Measurements from ENCODE around the gene EPHB6. TPM values are rescaled to one million over a fixed set of nuclear protein-coding genes. Genes with fewer than 3 reads are reported as not detected.

Gene EPHB6
- total and polyA plus RNA-seq, 7 experiments from 2014 or later: 9.8 to 110 (median 65.7) TPM

DNA sequence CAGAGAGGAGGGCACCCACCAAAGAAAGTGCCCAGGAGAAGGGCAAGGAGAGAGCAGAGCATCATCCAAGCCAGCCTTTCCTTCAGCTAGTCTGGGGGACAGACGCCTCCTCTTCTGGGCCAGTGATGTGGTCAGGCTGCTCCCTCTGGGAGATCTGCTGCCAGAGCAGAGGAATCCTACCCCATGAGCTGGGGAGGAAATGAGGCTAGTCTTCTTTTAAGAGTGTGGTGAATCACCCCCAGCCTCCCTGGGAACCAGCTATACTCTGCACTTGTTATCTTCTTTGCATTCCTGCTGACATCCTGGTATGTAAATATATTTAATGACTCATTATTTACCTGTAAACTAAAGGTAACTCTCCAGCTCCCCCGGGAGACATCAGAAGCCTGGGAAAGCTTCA is 41.6 kb upstream of the EPHB6 start:
- ChIA-PET POLR2A (interaction anchor here (0.9 to 33.1 kb wide), 28 partner anchors 6 to 493 kb away, joined by 3 to 5102 read pairs (median 6); partner anchors contain the start of gene EPHB6), CTCF (interaction anchor here (0.7 to 9.0 kb wide), 22 partner anchors 19 to 510 kb away, joined by 3 to 314 read pairs (median 4); partner anchors contain the start of gene EPHB6)
- DNase-seq (peak in 2 of 9 donors; percentile 23), ATAC-seq (no peak)
- Histone ChIP-seq H3K27ac (ENCODE audit: low read depth, low read length) (peak overlapping the region; percentile 98), H3K36me3 (ENCODE audit: control insufficient read depth in 2 of 3, insufficient read depth in 3 of 3, low read length in 3 of 3) (no peaks in the 10 kb centered on the region), H3K27me3 (ENCODE audit: control insufficient read depth in 2 of 2, insufficient read depth in 2 of 2, low read length in 2 of 2) (no peaks in the 10 kb centered on the region), H3K4me3 (ENCODE audit: low read length) (no peak overlapping the region), H3K4me1 (ENCODE audit: control insufficient read depth in 2 of 2, insufficient read depth in 2 of 2, low read length in 2 of 2) (peaks cover 27 to 69% of the 10 kb centered on the region in 2 donors), H3K9me3 (ENCODE audit: control insufficient read depth in 2 of 3, low read length in 3 of 3) (no peaks in the 10 kb centered on the region)
- intact Hi-C loops (cut with micrococcal nuclease): loop anchor here (2.0 to 5.0 kb wide), 2 partner anchors 189 to 190 kb away; no protein-coding TSS in a partner anchor
- Mint-ChIP-seq H3K27ac (peak overlapping the region; percentile 92 to 100 (median 100)), H3K36me3 (peaks cover 0 to 14% (median 2%) of the 10 kb centered on the region in 5 donors), H3K9me3 (peaks cover 0 to 7% (median 0%) of the 10 kb centered on the region in 11 donors), H3K4me1 (peaks cover 47 to 98% (median 78%) of the 10 kb centered on the region in 7 donors), H3K27me3 (peaks cover 0 to 6% (median 0%) of the 10 kb centered on the region in 5 donors), H3K4me3 (peak overlapping the region; percentile 60 to 99 (median 76))

DNA sequence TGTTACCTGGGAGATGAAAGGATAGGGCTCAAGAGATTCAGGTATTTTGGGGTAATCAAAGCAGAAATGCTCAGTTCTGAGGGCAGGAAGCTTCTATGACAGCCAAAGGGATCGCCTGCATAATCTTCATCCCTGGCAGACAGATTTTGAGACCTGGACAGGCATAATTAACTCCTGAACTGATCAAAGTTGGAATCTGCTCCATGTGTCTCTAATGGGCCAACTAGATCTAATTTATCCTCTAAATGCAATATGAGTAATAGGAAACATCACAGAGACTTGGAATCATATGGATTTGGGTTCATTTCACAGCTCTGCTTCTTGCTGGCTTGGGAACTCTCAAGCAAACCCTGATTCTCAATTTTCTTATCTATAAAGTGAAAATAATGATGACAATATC is 41.2 kb upstream of the EPHB6 start:
- no peak overlapping the region for H3K4me3 ChIP-seq (ENCODE audit: low read length)
- intact Hi-C loops (cut with micrococcal nuclease): loop anchor here (2.0 to 5.0 kb wide), 3 partner anchors 41 to 189 kb away; partner anchors contain the start of gene EPHB6 (in 1 of the 2)
- no peaks in the 10 kb centered on the region for H3K36me3 ChIP-seq (ENCODE audit: control insufficient read depth in 2 of 3, insufficient read depth in 3 of 3, low read length in 3 of 3)
- H3K4me1 Mint-ChIP-seq: peaks cover 46 to 98% (median 77%) of the 10 kb centered on the region in 7 donors
- no peak for ATAC-seq
- CTCF ChIA-PET: interaction anchor here (0.7 to 9.0 kb wide), 17 partner anchors 19 to 494 kb away, joined by 3 to 314 read pairs (median 4); partner anchors contain the start of gene EPHB6
- no peak for DNase-seq
- peaks cover 0 to 14% (median 2%) of the 10 kb centered on the region in 5 donors for H3K36me3 Mint-ChIP-seq
- peaks cover 0 to 6% (median 0%) of the 10 kb centered on the region in 5 donors for H3K27me3 Mint-ChIP-seq
- peaks cover 0 to 2% of the 10 kb centered on the region in 2 donors for H3K27me3 ChIP-seq (ENCODE audit: control insufficient read depth in 2 of 2, insufficient read depth in 2 of 2, low read length in 2 of 2)
- H3K4me3 Mint-ChIP-seq: peak overlapping the region; percentile 60 to 99 (median 76)
- peak overlapping the region; percentile 92 to 100 (median 100) for H3K27ac Mint-ChIP-seq
- H3K4me1 ChIP-seq (ENCODE audit: control insufficient read depth in 2 of 2, insufficient read depth in 2 of 2, low read length in 2 of 2): peaks cover 24 to 65% of the 10 kb centered on the region in 2 donors
- peaks cover 0 to 3% (median 0%) of the 10 kb centered on the region in 11 donors for H3K9me3 Mint-ChIP-seq
- no peaks in the 10 kb centered on the region for H3K9me3 ChIP-seq (ENCODE audit: control insufficient read depth in 2 of 3, low read length in 3 of 3)
- peak overlapping the region; percentile 98 for H3K27ac ChIP-seq (ENCODE audit: low read depth, low read length)
- POLR2A ChIA-PET: interaction anchor here (0.5 to 33.1 kb wide), 26 partner anchors 6 to 494 kb away, joined by 3 to 5102 read pairs (median 5); partner anchors contain the start of gene EPHB6

DNA sequence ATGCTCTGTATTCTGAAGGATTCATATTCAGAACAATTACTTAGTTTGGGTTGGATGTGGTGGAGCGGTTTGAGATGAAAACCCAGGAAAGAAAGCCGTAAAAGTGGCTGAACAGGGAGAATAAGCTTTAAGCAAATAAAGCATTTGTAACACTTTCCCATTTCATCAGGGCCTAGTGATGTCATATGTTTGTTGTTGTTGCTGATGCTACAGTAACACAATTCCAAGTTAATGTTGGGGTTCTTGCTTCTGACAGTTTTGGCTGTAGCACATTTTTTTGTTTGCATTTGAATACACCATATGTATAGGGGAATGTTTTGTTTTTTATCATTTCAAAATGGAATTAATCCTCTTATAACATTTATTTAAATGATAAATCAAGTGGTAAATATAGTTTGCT is 40.4 kb upstream of the EPHB6 start:
- H3K36me3 ChIP-seq (ENCODE audit: control insufficient read depth in 2 of 3, insufficient read depth in 3 of 3, low read length in 3 of 3): no peaks in the 10 kb centered on the region
- peaks cover 20 to 60% of the 10 kb centered on the region in 2 donors for H3K4me1 ChIP-seq (ENCODE audit: control insufficient read depth in 2 of 2, insufficient read depth in 2 of 2, low read length in 2 of 2)
- peaks cover 0 to 6% of the 10 kb centered on the region in 2 donors for H3K27me3 ChIP-seq (ENCODE audit: control insufficient read depth in 2 of 2, insufficient read depth in 2 of 2, low read length in 2 of 2)
- H3K4me1 Mint-ChIP-seq: peaks cover 40 to 98% (median 78%) of the 10 kb centered on the region in 7 donors
- CTCF ChIA-PET: interaction anchor here (1.1 to 8.7 kb wide), 7 partner anchors 18 to 400 kb away, joined by 3 to 157 read pairs (median 7); partner anchors contain the start of gene EPHB6
- intact Hi-C loops (cut with micrococcal nuclease): loop anchor here in 1 of 2 donors (2.0 to 5.0 kb wide), 2 partner anchors 40 to 188 kb away; partner anchors contain the start of gene EPHB6
- H3K27me3 Mint-ChIP-seq: peaks cover 0 to 8% (median 0%) of the 10 kb centered on the region in 5 donors
- peaks cover 0 to 2% (median 0%) of the 10 kb centered on the region in 11 donors for H3K9me3 Mint-ChIP-seq
- ATAC-seq (no peak), DNase-seq (no peak)
- POLR2A ChIA-PET: interaction anchor here (0.6 to 30.0 kb wide), 14 partner anchors 9 to 491 kb away, joined by 3 to 5102 read pairs (median 4); partner anchors contain the start of gene EPHB6
- peaks cover 0 to 18% (median 5%) of the 10 kb centered on the region in 5 donors for H3K36me3 Mint-ChIP-seq
- H3K27ac ChIP-seq (ENCODE audit: low read depth, low read length): peak overlapping the region; percentile 98
- no peaks in the 10 kb centered on the region for H3K9me3 ChIP-seq (ENCODE audit: control insufficient read depth in 2 of 3, low read length in 3 of 3)
- H3K4me3 ChIP-seq (ENCODE audit: low read length): no peak overlapping the region
- peak overlapping the region; percentile 47 to 100 (median 100) for H3K27ac Mint-ChIP-seq
- H3K4me3 Mint-ChIP-seq: peak overlapping the region; percentile 19 to 99 (median 74)

DNA sequence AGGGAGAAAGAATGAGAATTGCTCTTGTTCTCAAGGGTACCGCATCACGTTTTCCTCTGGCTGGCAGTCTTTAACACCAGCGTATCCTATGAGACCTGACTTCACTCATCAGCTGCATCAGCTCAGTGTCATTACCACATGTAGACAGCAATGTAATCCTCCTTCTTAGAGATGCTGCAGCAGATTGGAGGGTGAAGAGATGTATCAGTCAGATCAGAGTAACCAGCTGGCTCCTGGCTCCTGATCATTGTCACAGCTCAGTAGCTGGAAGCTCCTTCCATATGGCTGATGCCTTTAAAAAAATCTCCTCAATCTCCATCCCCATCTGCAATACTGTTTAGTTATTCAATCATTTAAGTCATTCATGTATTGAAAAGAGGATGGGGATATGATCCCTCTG is 39.7 kb upstream of the EPHB6 start:
- peaks cover 0 to 15% (median 0%) of the 10 kb centered on the region in 5 donors for H3K27me3 Mint-ChIP-seq
- Histone ChIP-seq H3K9me3 (ENCODE audit: control insufficient read depth in 2 of 3, low read length in 3 of 3) (no peaks in the 10 kb centered on the region), H3K36me3 (ENCODE audit: control insufficient read depth in 2 of 3, insufficient read depth in 3 of 3, low read length in 3 of 3) (no peaks in the 10 kb centered on the region), H3K4me3 (ENCODE audit: low read length) (no peak overlapping the region), H3K27ac (ENCODE audit: low read depth, low read length) (peak overlapping the region; percentile 3), H3K4me1 (ENCODE audit: control insufficient read depth in 2 of 2, insufficient read depth in 2 of 2, low read length in 2 of 2) (peaks cover 13 to 53% of the 10 kb centered on the region in 2 donors), H3K27me3 (ENCODE audit: control insufficient read depth in 2 of 2, insufficient read depth in 2 of 2, low read length in 2 of 2) (peaks cover 0 to 6% of the 10 kb centered on the region in 2 donors)
- H3K9me3 Mint-ChIP-seq: peaks cover 0 to 2% (median 0%) of the 10 kb centered on the region in 11 donors
- H3K36me3 Mint-ChIP-seq: peaks cover 0 to 20% (median 5%) of the 10 kb centered on the region in 5 donors
- CTCF ChIA-PET: interaction anchor here (1.1 to 8.7 kb wide), 3 partner anchors 17 to 31 kb away, joined by 7 to 157 read pairs (median 45); no protein-coding TSS in a partner anchor
- DNase-seq: peak in 1 of 9 donors; percentile 21
- POLR2A ChIA-PET: interaction anchor here (0.6 to 30.0 kb wide), 6 partner anchors 11 to 491 kb away, joined by 3 to 5102 read pairs (median 4); partner anchors contain the start of gene EPHB6
- peak overlapping the region in 8 of 9 donors; percentile 83 to 100 (median 99) for H3K27ac Mint-ChIP-seq
- intact Hi-C loops (cut with micrococcal nuclease): loop anchor here in 1 of 2 donors (2.0 kb wide), 1 partner anchor 40 kb away; the partner anchor contains the start of gene EPHB6
- H3K4me3 Mint-ChIP-seq: peak overlapping the region in 9 of 10 donors; percentile 16 to 99 (median 70)
- H3K4me1 Mint-ChIP-seq: peaks cover 35 to 95% (median 71%) of the 10 kb centered on the region in 7 donors
- ATAC-seq: no peak

DNA sequence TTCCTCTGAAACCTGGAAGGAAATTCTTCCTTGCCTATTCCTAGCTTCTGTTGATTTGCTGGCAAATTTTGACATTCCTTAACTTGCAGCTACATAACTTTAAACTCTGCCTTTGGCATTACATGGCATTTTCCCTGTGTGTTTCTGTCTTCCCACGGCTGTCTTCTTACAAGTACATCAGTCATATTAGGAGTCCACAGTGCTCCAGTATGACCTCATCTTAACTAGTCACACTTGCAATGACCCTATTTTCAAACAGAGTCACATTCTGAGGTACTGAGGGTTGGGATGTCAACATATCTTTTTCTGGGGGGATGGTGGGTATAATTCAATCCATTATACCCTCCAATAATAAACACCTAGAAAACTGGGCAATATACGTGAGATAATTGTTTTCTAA is 37.4 kb upstream of the EPHB6 start:
- no peak for ATAC-seq
- Mint-ChIP-seq H3K36me3 (peaks cover 2 to 27% (median 11%) of the 10 kb centered on the region in 5 donors), H3K4me3 (peak overlapping the region in 2 of 10 donors; percentile 42 to 43), H3K27ac (peak overlapping the region in 5 of 9 donors; percentile 4 to 94 (median 26)), H3K27me3 (peaks cover 0 to 33% (median 0%) of the 10 kb centered on the region in 5 donors), H3K9me3 (peaks cover 0 to 12% (median 5%) of the 10 kb centered on the region in 11 donors), H3K4me1 (peaks cover 15 to 77% (median 52%) of the 10 kb centered on the region in 7 donors)
- CTCF ChIA-PET: interaction anchor here (0.8 to 1.5 kb wide), 4 partner anchors 18 to 259 kb away, joined by 3 to 6 read pairs (median 4); no protein-coding TSS in a partner anchor
- H3K27ac ChIP-seq (ENCODE audit: low read depth, low read length): peak overlapping the region; percentile 8
- no peaks in the 10 kb centered on the region for H3K36me3 ChIP-seq (ENCODE audit: control insufficient read depth in 2 of 3, insufficient read depth in 3 of 3, low read length in 3 of 3)
- intact Hi-C loops (cut with micrococcal nuclease): no loop called here
- peaks cover 0 to 6% of the 10 kb centered on the region in 2 donors for H3K27me3 ChIP-seq (ENCODE audit: control insufficient read depth in 2 of 2, insufficient read depth in 2 of 2, low read length in 2 of 2)
- H3K9me3 ChIP-seq (ENCODE audit: control insufficient read depth in 2 of 3, low read length in 3 of 3): no peaks in the 10 kb centered on the region
- POLR2A ChIA-PET: interaction anchor here (0.7 to 30.0 kb wide), 5 partner anchors 11 to 37 kb away, joined by 3 to 5102 read pairs (median 4); partner anchors contain the start of gene EPHB6
- no peak overlapping the region for H3K4me3 ChIP-seq (ENCODE audit: low read length)
- no peak for DNase-seq
- peaks cover 0 to 30% of the 10 kb centered on the region in 2 donors for H3K4me1 ChIP-seq (ENCODE audit: control insufficient read depth in 2 of 2, insufficient read depth in 2 of 2, low read length in 2 of 2)

DNA sequence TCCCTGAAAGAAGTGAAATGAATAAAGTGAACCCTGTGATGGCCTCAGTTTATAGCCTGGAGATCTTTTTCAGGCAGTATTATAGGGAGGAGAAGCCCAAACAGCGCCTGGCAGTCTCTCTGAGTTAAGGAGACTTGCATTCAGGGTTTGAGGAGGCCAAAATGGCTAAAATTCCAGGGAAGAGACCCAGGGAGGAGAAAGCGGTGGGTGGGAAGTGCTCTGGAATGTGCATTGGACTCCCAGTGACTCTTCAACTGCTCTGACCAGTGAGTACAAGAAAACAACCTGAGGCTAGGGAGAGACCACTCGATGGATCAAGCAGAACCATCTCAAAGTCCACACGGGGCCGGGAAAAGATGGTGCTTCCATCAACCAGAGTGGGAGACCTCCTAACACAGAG is 35.3 kb upstream of the EPHB6 start:
- POLR2A ChIA-PET: interaction anchor here (0.8 to 30.0 kb wide), 2 partner anchors 14 to 22 kb away, joined by 3 to 5102 read pairs; no protein-coding TSS in a partner anchor
- CTCF ChIA-PET: interaction anchor here (0.8 to 1.2 kb wide), 3 partner anchors 18 to 361 kb away, joined by 3 read pairs; no protein-coding TSS in a partner anchor
- Histone ChIP-seq H3K36me3 (ENCODE audit: control insufficient read depth in 2 of 3, insufficient read depth in 3 of 3, low read length in 3 of 3) (no peaks in the 10 kb centered on the region), H3K4me1 (ENCODE audit: control insufficient read depth in 2 of 2, insufficient read depth in 2 of 2, low read length in 2 of 2) (peaks cover 0 to 10% of the 10 kb centered on the region in 2 donors), H3K9me3 (ENCODE audit: control insufficient read depth in 2 of 3, low read length in 3 of 3) (no peaks in the 10 kb centered on the region), H3K4me3 (ENCODE audit: low read length) (no peak overlapping the region), H3K27me3 (ENCODE audit: control insufficient read depth in 2 of 2, insufficient read depth in 2 of 2, low read length in 2 of 2) (peaks cover 0 to 6% of the 10 kb centered on the region in 2 donors), H3K27ac (ENCODE audit: low read depth, low read length) (no peak overlapping the region)
- no peak for DNase-seq
- Mint-ChIP-seq H3K4me3 (peak overlapping the region in 1 of 10 donors; percentile 7), H3K27ac (peak overlapping the region in 3 of 9 donors; percentile 55 to 90 (median 65)), H3K27me3 (peaks cover 0 to 46% (median 0%) of the 10 kb centered on the region in 5 donors), H3K36me3 (peaks cover 2 to 30% (median 11%) of the 10 kb centered on the region in 5 donors), H3K9me3 (peaks cover 2 to 28% (median 7%) of the 10 kb centered on the region in 11 donors), H3K4me1 (peaks cover 6 to 58% (median 31%) of the 10 kb centered on the region in 7 donors)
- intact Hi-C loops (cut with micrococcal nuclease): no loop called here
- no peak for ATAC-seq

Data from naive thymus-derived CD4-positive, alpha-beta T cell (primary cell).